Measurements from ENCODE around the gene MARCHF5.

Gene MARCHF5

GRCh38 chr10:92290837-92291615 is at the start of gene MARCHF5, which contains the start of gene CPEB3:
MARCHF5 (plus strand) TSS chr10:92291167; CDS start chr10:92291495, 328 bp downstream.
CPEB3 (minus strand) TSS chr10:92291078; CDS start chr10:92240350, 50,728 bp downstream.
- DNase-seq (ENCODE audit: low read depth in 2 of 2), result peak; percentile 86 to 88

- no peak for DNase-seq (ENCODE audit: low read depth in 2 of 2)
Observed at GRCh38 chr10:92241501-92241900, 49.5 kb upstream of the MARCHF5 start.

- no peak for DNase-seq (ENCODE audit: low read depth in 2 of 2)
Observed at GRCh38 chr10:92242380-92242779, 48.6 kb upstream of the MARCHF5 start.

GRCh38 chr10:92242910-92243671 is 47.9 kb upstream of the MARCHF5 start:
- DNase-seq (ENCODE audit: low read depth in 2 of 2), result peak in 1 of 2 donors; percentile 17

- no peak for DNase-seq (ENCODE audit: low read depth in 2 of 2)
Observed at GRCh38 chr10:92244796-92245195, 46.2 kb upstream of the MARCHF5 start.

- no peak for DNase-seq (ENCODE audit: low read depth in 2 of 2)
Observed at GRCh38 chr10:92248566-92248965, 42.4 kb upstream of the MARCHF5 start.

GRCh38 chr10:92263396-92263795 is 27.6 kb upstream of the MARCHF5 start:
- no peak for DNase-seq (ENCODE audit: low read depth in 2 of 2)

GRCh38 chr10:92264249-92264648 is 26.7 kb upstream of the MARCHF5 start:
- no peak for DNase-seq (ENCODE audit: low read depth in 2 of 2)

GRCh38 chr10:92265687-92266258 is 25.2 kb upstream of the MARCHF5 start:
- DNase-seq (ENCODE audit: low read depth in 2 of 2), result no peak

- no peak for DNase-seq (ENCODE audit: low read depth in 2 of 2)
Observed at GRCh38 chr10:92267343-92267742, 23.6 kb upstream of the MARCHF5 start.

GRCh38 chr10:92268748-92269147 is 22.2 kb upstream of the MARCHF5 start:
- DNase-seq (ENCODE audit: low read depth in 2 of 2), result no peak

GRCh38 chr10:92274071-92274470 is 16.9 kb upstream of the MARCHF5 start:
- no peak for DNase-seq (ENCODE audit: low read depth in 2 of 2)

- no peak for DNase-seq (ENCODE audit: low read depth in 2 of 2)
Observed at GRCh38 chr10:92278996-92279696, 11.8 kb upstream of the MARCHF5 start.

- DNase-seq (ENCODE audit: low read depth in 2 of 2), result no peak
Observed at GRCh38 chr10:92284112-92284704, 6.8 kb upstream of the MARCHF5 start.

GRCh38 chr10:92290076-92290836 is 711 bp upstream of the MARCHF5 start:
- peak in 1 of 2 donors; percentile 16 for DNase-seq (ENCODE audit: low read depth in 2 of 2)

- DNase-seq (ENCODE audit: low read depth in 2 of 2), result no peak
Observed at GRCh38 chr10:92291616-92291865, 574 bp downstream of the MARCHF5 start.

GRCh38 chr10:92291921-92292845 is 1.2 kb downstream of the MARCHF5 start:
- DNase-seq (ENCODE audit: low read depth in 2 of 2), result peak; percentile 15 to 26

- no peak for DNase-seq (ENCODE audit: low read depth in 2 of 2)
Observed at GRCh38 chr10:92298487-92298886, 7.5 kb downstream of the MARCHF5 start.

- DNase-seq (ENCODE audit: low read depth in 2 of 2), result no peak
Observed at GRCh38 chr10:92303096-92303495, 12.1 kb downstream of the MARCHF5 start.

- DNase-seq (ENCODE audit: low read depth in 2 of 2), result no peak
Observed at GRCh38 chr10:92304061-92304460, 13.1 kb downstream of the MARCHF5 start.
